Liver (tissue), 9 donors: ENCODE data around the gene ERCC6L2. TPM values are rescaled to one million over a fixed set of nuclear protein-coding genes. Genes with fewer than 3 reads are reported as not detected.

Experiments used
- DNase-seq: peaks from one replicate; pipeline ENCODE4 v3.0.0-alpha.2; 2017; ENCODE audit warnings: low spot score
- H3K27ac ChIP-seq, 2 donors: one replicate each; pipeline ENCODE4 v1.7.0; 2013; ENCODE audit warnings: inconsistent platforms in 2 of 2, low read length in 2 of 2, control low read depth in 1 of 2, low read depth in 1 of 2, mild to moderate bottlenecking in 1 of 2
- H3K27me3 ChIP-seq, 4 donors: one replicate each; pipeline versions ENCODE4 v1.6.1 to v1.7.0; 2013; ENCODE audit warnings: low read length in 3 of 4, inconsistent platforms in 1 of 4, mild to moderate bottlenecking in 1 of 4, moderate library complexity in 1 of 4; ENCODE audit not compliant: control insufficient read depth in 4 of 4, insufficient read depth in 4 of 4
- H3K36me3 ChIP-seq, 4 donors: one replicate each; pipeline versions ENCODE4 v1.6.1 to v1.7.0; 2013; ENCODE audit warnings: low read length in 3 of 4, mild to moderate bottlenecking in 3 of 4, low read depth in 1 of 4, moderate library complexity in 1 of 4; ENCODE audit not compliant: control insufficient read depth in 4 of 4, insufficient read depth in 3 of 4
- H3K4me1 ChIP-seq, 4 donors: one replicate each; pipeline versions ENCODE4 v1.6.1 to v1.7.0; 2013; ENCODE audit warnings: low read length in 3 of 4, mild to moderate bottlenecking in 3 of 4, moderate library complexity in 1 of 4; ENCODE audit not compliant: control insufficient read depth in 4 of 4, insufficient read depth in 4 of 4
- H3K4me3 ChIP-seq, 3 donors: one replicate each; pipeline versions ENCODE4 v1.6.1 to v1.7.0; 2013; ENCODE audit warnings: low read length in 3 of 3, control low read depth in 1 of 3, low read depth in 1 of 3, mild to moderate bottlenecking in 1 of 3
- H3K9ac ChIP-seq, 2 donors: one replicate each; pipeline ENCODE4 v1.7.0; 2013; ENCODE audit warnings: low read length in 2 of 2, mild to moderate bottlenecking in 2 of 2, moderate library complexity in 2 of 2, control low read depth in 1 of 2, low read depth in 1 of 2
- H3K9me3 ChIP-seq, 4 donors: one replicate each; pipeline versions ENCODE4 v1.6.1 to v1.7.0; 2013; ENCODE audit warnings: low read length in 3 of 4; ENCODE audit not compliant: control insufficient read depth in 4 of 4
- ATF3 ChIP-seq: IDR thresholded peaks from 2 replicates; pipeline ENCODE4 v1.6.1; 2016; ENCODE audit warnings: antibody characterized with exemption
- CTCF ChIP-seq: fragments of 150-350 bp; IDR thresholded peaks from 2 replicates; pipeline ENCODE4 v1.5.1; 2017; ENCODE audit warnings: improper control_type of control experiment, low read depth, low read length; ENCODE audit not compliant: missing input control
- EGR1 ChIP-seq, 2 donors: IDR thresholded peaks; 2 replicates each; pipeline ENCODE4 v1.6.1; 2016 to 2018; ENCODE audit warnings: antibody characterized with exemption in 2 of 2, low read depth in 2 of 2
- FOXA1 ChIP-seq: IDR thresholded peaks from 2 replicates; pipeline ENCODE4 v1.6.1; 2016; ENCODE audit warnings: antibody characterized with exemption
- FOXA2 ChIP-seq: IDR thresholded peaks from 2 replicates; pipeline ENCODE4 v1.6.1; 2016; ENCODE audit warnings: antibody characterized with exemption
- GABPA ChIP-seq, 2 donors: IDR thresholded peaks in 1 of 2; conservative IDR thresholded peaks in 1 of 2; 2 replicates each; pipeline ENCODE4 v1.6.1; 2016; ENCODE audit warnings: antibody characterized with exemption in 2 of 2, mild to moderate bottlenecking in 1 of 2, moderate library complexity in 1 of 2
- HNF4A ChIP-seq, 2 donors: conservative IDR thresholded peaks; 2 replicates each; pipeline ENCODE4 v1.6.1; 2016; ENCODE audit warnings: antibody characterized with exemption in 2 of 2, mild to moderate bottlenecking in 2 of 2
- HNF4G ChIP-seq: IDR thresholded peaks from 2 replicates; pipeline ENCODE4 v1.6.1; 2016; ENCODE audit warnings: antibody characterized with exemption
- JUND ChIP-seq, 2 donors: IDR thresholded peaks; 2 replicates each; pipeline ENCODE4 v1.6.1; 2016; ENCODE audit warnings: antibody characterized with exemption in 2 of 2
- MAX ChIP-seq: IDR thresholded peaks from 2 replicates; pipeline ENCODE4 v1.6.1; 2016; ENCODE audit warnings: antibody characterized with exemption
- NR2F2 ChIP-seq: IDR thresholded peaks from 2 replicates; pipeline ENCODE4 v1.6.1; 2016; ENCODE audit warnings: antibody characterized with exemption
- RAD21 ChIP-seq, 2 donors: IDR thresholded peaks; 2 replicates each; pipeline ENCODE4 v1.6.1; 2016; ENCODE audit warnings: antibody characterized with exemption in 2 of 2, mild to moderate bottlenecking in 2 of 2
- REST ChIP-seq: IDR thresholded peaks from 2 replicates; pipeline ENCODE4 v1.6.1; 2016; ENCODE audit warnings: antibody characterized with exemption, mild to moderate bottlenecking
- RXRA ChIP-seq, 2 donors: IDR thresholded peaks; 2 replicates each; pipeline ENCODE4 v1.6.1; 2017 to 2018; ENCODE audit warnings: antibody characterized with exemption in 2 of 2, mild to moderate bottlenecking in 1 of 2
- SP1 ChIP-seq: IDR thresholded peaks from 2 replicates; pipeline ENCODE4 v1.6.1; 2018; ENCODE audit warnings: antibody characterized with exemption, mild to moderate bottlenecking
- TAF1 ChIP-seq: conservative IDR thresholded peaks from 2 replicates; pipeline ENCODE4 v1.6.1; 2016; ENCODE audit warnings: antibody characterized with exemption, mild to moderate bottlenecking
- YY1 ChIP-seq: IDR thresholded peaks from 2 replicates; pipeline ENCODE4 v1.6.1; 2016; ENCODE audit warnings: antibody characterized with exemption, mild to moderate bottlenecking
- ZBTB33 ChIP-seq: IDR thresholded peaks from 2 replicates; pipeline ENCODE4 v1.6.1; 2016; ENCODE audit warnings: antibody characterized with exemption
- WGBS: extraction: QIAGEN DNeasy Blood & Tissue Kit; methylation state at CpG from one replicate; pipeline ENCODE4 v1.1.7; 2013; 5-methylcytosine and 5-hydroxymethylcytosine counted together
- polyA plus RNA-seq, 2 donors: library from polyadenylated mRNA; stranded (reverse) in 1 of 2; unstranded in 1 of 2; fragments of 200-250 nt in 1 of 2; fragments of >200 nt in 1 of 2; fragmentation: Nextera tagmentation in 1 of 2; extraction: Ambion mirVana in 1 of 2; gene quantifications; one replicate each; pipeline versions ENCODE4 v1.2.1 to v1.2.3, GENCODE V29; 2013 to 2015
- total RNA-seq, 2 donors: library from RNA; depleted of rRNA; stranded (reverse); fragments of >200 nt; gene quantifications; one replicate each; pipeline ENCODE4 v1.2.3, GENCODE V29; 2014
- donor health status: healthy.
- donor health status: healthy.
- donor health status: healthy.
- donor health status: healthy.
- donor health status: healthy.

Gene ERCC6L2
- total and polyA plus RNA-seq, 4 donors: 4.7 to 46.0 (median 22.0) TPM

GRCh38 chr9:95912773-95913172 lies 37.3 kb downstream of the ERCC6L2 start:
- H3K27ac ChIP-seq: no peak overlapping the region
- TF ChIP-seq CTCF (no peak), RAD21 (IDR thresholded peaks at IDR 0.05) (no peak), ZBTB33 (no peak), NR2F2 (no peak), JUND (IDR thresholded peaks at IDR 0.05) (no peak), ATF3 (no peak), EGR1 (IDR thresholded peaks at IDR 0.05; ENCODE audit: low read depth in 2 of 2) (no peak), HNF4G (no peak), FOXA2 (no peak), TAF1 (no peak), FOXA1 (no peak), YY1 (no peak)
- no peaks in the 10 kb centered on the region for H3K27me3 ChIP-seq
- no peak overlapping the region for H3K9ac ChIP-seq
- peaks cover 0 to 5% (median 2%) of the 10 kb centered on the region in 4 donors for H3K4me1 ChIP-seq
- H3K9me3 ChIP-seq: no peaks in the 10 kb centered on the region
- no peak overlapping the region for H3K4me3 ChIP-seq
- H3K36me3 ChIP-seq: peaks cover 2 to 14% (median 3%) of the 10 kb centered on the region in 4 donors
- no peak for DNase-seq

- no peak overlapping the region for H3K27ac ChIP-seq
- H3K4me3 ChIP-seq: no peak overlapping the region
- H3K36me3 ChIP-seq: peaks cover 3 to 32% (median 19%) of the 10 kb centered on the region in 4 donors
These were observed 44.5 kb downstream of the ERCC6L2 start for GRCh38 chr9:95920017-95920416.

More at GRCh38 chr9:95920017-95920416, 44.5 kb downstream of the ERCC6L2 start:
- Histone ChIP-seq H3K9ac (no peak overlapping the region), H3K9me3 (no peaks in the 10 kb centered on the region), H3K27me3 (no peaks in the 10 kb centered on the region), H3K4me1 (no peaks in the 10 kb centered on the region)
- TF ChIP-seq GABPA (IDR thresholded peaks at IDR 0.05 in 1 of 2, conservative IDR thresholded peaks at IDR 0.05 in 1 of 2): no peak
- TF ChIP-seq MAX: no peak
- TF ChIP-seq CTCF: no peak
- no peak for TF ChIP-seq ATF3
- no peak for TF ChIP-seq EGR1 (IDR thresholded peaks at IDR 0.05; ENCODE audit: low read depth in 2 of 2)
- TF ChIP-seq JUND (IDR thresholded peaks at IDR 0.05): no peak
- no peak for TF ChIP-seq NR2F2
- no peak for TF ChIP-seq RAD21 (IDR thresholded peaks at IDR 0.05)
- no peak for TF ChIP-seq HNF4G
- no peak for TF ChIP-seq RXRA (IDR thresholded peaks at IDR 0.05)
- TF ChIP-seq YY1: no peak
- no peak for TF ChIP-seq FOXA2
- no peak for TF ChIP-seq REST
- no peak for TF ChIP-seq TAF1
- no peak for TF ChIP-seq ZBTB33
- TF ChIP-seq SP1: no peak
- no peak for TF ChIP-seq HNF4A (conservative IDR thresholded peaks at IDR 0.05)
- TF ChIP-seq FOXA1: no peak
- WGBS: 90% methylated on average over 2 of the region's 2 CpGs
- no peak for DNase-seq
